ENCODE data around the gene RNU6-1. TPM values are rescaled to one million over a fixed set of nuclear protein-coding genes. Genes with fewer than 3 reads are reported as not detected.

Gene RNU6-1
- total RNA-seq, 1 donor from 2014 or later: not detected

DNA sequence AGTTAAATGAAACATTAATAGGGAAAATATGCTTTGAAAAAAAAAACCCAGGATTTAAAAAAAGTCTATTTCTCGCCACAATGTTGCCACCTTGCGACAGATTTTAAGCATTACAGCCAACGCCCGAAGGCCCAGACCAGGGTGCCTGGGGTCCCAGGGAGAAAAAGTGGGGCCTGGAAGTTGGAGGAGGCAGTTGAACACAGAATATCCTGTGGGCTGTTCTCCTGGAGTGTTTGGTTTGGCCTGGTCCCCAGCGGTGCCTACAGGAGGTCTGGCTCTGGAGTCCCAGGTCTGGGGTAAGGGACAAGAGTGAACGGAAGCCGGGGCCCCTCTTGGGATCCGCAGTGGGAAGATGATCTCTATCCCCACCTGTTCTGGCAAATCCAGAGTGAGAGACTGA, 3.4 kb downstream of the RNU6-1 start:
- no peak for DNase-seq (ENCODE audit: low spot score in 2 of 2)
- TF ChIP-seq, protein P1, sequence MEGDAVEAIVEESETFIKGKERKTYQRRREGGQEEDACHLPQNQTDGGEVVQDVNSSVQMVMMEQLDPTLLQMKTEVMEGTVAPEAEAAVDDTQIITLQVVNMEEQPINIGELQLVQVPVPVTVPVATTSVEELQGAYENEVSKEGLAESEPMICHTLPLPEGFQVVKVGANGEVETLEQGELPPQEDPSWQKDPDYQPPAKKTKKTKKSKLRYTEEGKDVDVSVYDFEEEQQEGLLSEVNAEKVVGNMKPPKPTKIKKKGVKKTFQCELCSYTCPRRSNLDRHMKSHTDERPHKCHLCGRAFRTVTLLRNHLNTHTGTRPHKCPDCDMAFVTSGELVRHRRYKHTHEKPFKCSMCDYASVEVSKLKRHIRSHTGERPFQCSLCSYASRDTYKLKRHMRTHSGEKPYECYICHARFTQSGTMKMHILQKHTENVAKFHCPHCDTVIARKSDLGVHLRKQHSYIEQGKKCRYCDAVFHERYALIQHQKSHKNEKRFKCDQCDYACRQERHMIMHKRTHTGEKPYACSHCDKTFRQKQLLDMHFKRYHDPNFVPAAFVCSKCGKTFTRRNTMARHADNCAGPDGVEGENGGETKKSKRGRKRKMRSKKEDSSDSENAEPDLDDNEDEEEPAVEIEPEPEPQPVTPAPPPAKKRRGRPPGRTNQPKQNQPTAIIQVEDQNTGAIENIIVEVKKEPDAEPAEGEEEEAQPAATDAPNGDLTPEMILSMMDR (IDR thresholded peaks at IDR 0.05): peak; percentile 41 to 80 (median 77)
- H3K9me3 ChIP-seq: no peaks in the 10 kb centered on the region
- H3K36me3 ChIP-seq: no peaks in the 10 kb centered on the region
- peaks cover 10 to 34% of the 10 kb centered on the region in 2 donors for H3K4me1 ChIP-seq
- intact Hi-C loops (cut with DNase I): loop anchor here (5.0 to 10.0 kb wide), 2 partner anchors 379 to 892 kb away; no protein-coding TSS in a partner anchor
- H3K27me3 ChIP-seq: peaks cover 26% of the 10 kb centered on the region
- peak overlapping the region; percentile 38 to 56 for H3K4me3 ChIP-seq
- no peak overlapping the region for H3K27ac ChIP-seq

GRCh38 chr15:67836134-67836455, 3.8 kb downstream of the RNU6-1 start:
- no peaks in the 10 kb centered on the region for H3K9me3 ChIP-seq
- peaks cover 26% of the 10 kb centered on the region for H3K27me3 ChIP-seq
- intact Hi-C loops (cut with DNase I): loop anchor here (5.0 to 10.0 kb wide), 2 partner anchors 379 to 891 kb away; no protein-coding TSS in a partner anchor
- H3K4me1 ChIP-seq: peaks cover 10 to 32% of the 10 kb centered on the region in 2 donors
- no peak overlapping the region for H3K27ac ChIP-seq
- no peak for DNase-seq (ENCODE audit: low spot score in 2 of 2)
- TF ChIP-seq, protein P1 (IDR thresholded peaks at IDR 0.05): no peak
- no peaks in the 10 kb centered on the region for H3K36me3 ChIP-seq
- peak overlapping the region; percentile 38 to 56 for H3K4me3 ChIP-seq

- TF ChIP-seq, protein P1 (IDR thresholded peaks at IDR 0.05): no peak
- Histone ChIP-seq H3K4me3 (peak overlapping the region; percentile 38 to 56), H3K9me3 (no peaks in the 10 kb centered on the region), H3K27me3 (peaks cover 26% of the 10 kb centered on the region), H3K36me3 (no peaks in the 10 kb centered on the region), H3K27ac (no peak overlapping the region), H3K4me1 (peaks cover 10 to 32% of the 10 kb centered on the region in 2 donors)
- intact Hi-C loops (cut with DNase I): loop anchor here (5.0 to 10.0 kb wide), 2 partner anchors 378 to 891 kb away; no protein-coding TSS in a partner anchor
- DNase-seq (ENCODE audit: low spot score in 2 of 2): no peak
Measured at GRCh38 chr15:67835297-67836133, 4.3 kb downstream of the RNU6-1 start.

- H3K27me3 ChIP-seq: peaks cover 34% of the 10 kb centered on the region
- intact Hi-C loops (cut with DNase I): loop anchor here (5.0 to 10.0 kb wide), 2 partner anchors 377 to 890 kb away; no protein-coding TSS in a partner anchor
- H3K27ac ChIP-seq: no peak overlapping the region
- DNase-seq (ENCODE audit: low spot score in 2 of 2): no peak
- H3K4me1 ChIP-seq: peaks cover 10 to 32% of the 10 kb centered on the region in 2 donors
- TF ChIP-seq, protein P1 (IDR thresholded peaks at IDR 0.05): no peak
- H3K36me3 ChIP-seq: no peaks in the 10 kb centered on the region
- peak overlapping the region; percentile 38 to 56 for H3K4me3 ChIP-seq
- H3K9me3 ChIP-seq: no peaks in the 10 kb centered on the region
Measured at GRCh38 chr15:67834581-67835296, 5.1 kb downstream of the RNU6-1 start.

GRCh38 chr15:67833710-67834511, 5.9 kb downstream of the RNU6-1 start:
- no peaks in the 10 kb centered on the region for H3K9me3 ChIP-seq
- intact Hi-C loops (cut with DNase I): loop anchor here (10.0 kb wide), 1 partner anchor 889 kb away; no protein-coding TSS in a partner anchor
- peaks cover 10 to 31% of the 10 kb centered on the region in 2 donors for H3K4me1 ChIP-seq
- no peak overlapping the region for H3K27ac ChIP-seq
- TF ChIP-seq, protein P1 (IDR thresholded peaks at IDR 0.05): peak in 2 of 3 experiments; percentile 29 to 37
- DNase-seq (ENCODE audit: low spot score in 2 of 2): no peak
- H3K4me3 ChIP-seq: peak overlapping the region; percentile 38 to 56
- no peaks in the 10 kb centered on the region for H3K36me3 ChIP-seq
- H3K27me3 ChIP-seq: peaks cover 39% of the 10 kb centered on the region
